T-cell (primary cell): ENCODE data around the gene SHQ1. TPM values are rescaled to one million over a fixed set of nuclear protein-coding genes. Genes with fewer than 3 reads are reported as not detected.
A peak's percentile ranks its signal among the peaks of the same experiment; 100 is the strongest.

Experiments
- ATAC-seq, 4 experiments: fragments of 200-7000 bp in 3 of 4; fragments of 150-1000 bp in 1 of 4; cut with Tn5 transposase; replicated peaks in 1 of 4; 1 replicate in 3 of 4; 2 replicates in 1 of 4; pipeline ENCODE4 v1.10.0; 2021; ENCODE audit warnings: moderate library complexity in 3 of 4, mild to moderate bottlenecking in 2 of 4, moderate number of reproducible peaks in 1 of 4
- CTCF ChIA-PET, 2 donors: fragments of 300-600 bp; sonication (Branson Sonifier 250); formaldehyde crosslinking; loops; one replicate each; lab custom pipeline; 2022; ENCODE audit warnings: antibody characterized with exemption in 2 of 2; lab: Charles Lee
- POLR2A ChIA-PET, 2 donors: fragments of 300-600 bp; sonication (Branson Sonifier 250); formaldehyde crosslinking; loops; one replicate each; lab custom pipeline; 2022; ENCODE audit warnings: antibody characterized with exemption in 2 of 2; lab: Charles Lee
- DNase-seq, 35 experiments: peaks; one replicate each; pipeline versions ENCODE4 v3.0.0 to v3.0.0-alpha.2; 2013 to 2023
- H3K27ac ChIP-seq: one replicate; pipeline ENCODE4 v1.5.1; 2013; ENCODE audit warnings: low read length
- H3K27me3 ChIP-seq, 2 experiments: replicated peaks in 1 of 2; 1 replicate in 1 of 2; 2 replicates in 1 of 2; pipeline versions ENCODE4 v1.6.1 to v1.7.0; 2013; ENCODE audit warnings: low read length in 1 of 2, mixed read lengths in 1 of 2; ENCODE audit not compliant: control insufficient read depth in 2 of 2, insufficient read depth in 2 of 2; ENCODE audit errors: extremely low read depth in 1 of 2
- H3K36me3 ChIP-seq, 2 donors: 1 replicate in 1 of 2; 2 replicates in 1 of 2; pipeline versions ENCODE4 v1.6.1 to v1.7.0; 2013; ENCODE audit warnings: low read length in 1 of 2; ENCODE audit not compliant: control insufficient read depth in 2 of 2, insufficient read depth in 1 of 2; ENCODE audit errors: extremely low read depth in 1 of 2
- H3K4me1 ChIP-seq, 2 experiments: 1 replicate in 1 of 2; 2 replicates in 1 of 2; pipeline versions ENCODE4 v1.6.1 to v1.7.0; 2013; ENCODE audit warnings: low read length in 2 of 2, mixed read lengths in 1 of 2; ENCODE audit not compliant: insufficient read depth in 2 of 2, control insufficient read depth in 1 of 2; ENCODE audit errors: extremely low read depth in 1 of 2
- H3K4me3 ChIP-seq, 2 donors: 1 replicate in 1 of 2; 2 replicates in 1 of 2; pipeline versions ENCODE4 v1.5.1 to v1.7.0; 2013; ENCODE audit warnings: mild to moderate bottlenecking in 2 of 2, low read length in 1 of 2, moderate library complexity in 1 of 2; ENCODE audit not compliant: control insufficient read depth in 1 of 2; ENCODE audit errors: extremely low read depth in 1 of 2
- H3K9me3 ChIP-seq: 2 replicates; pipeline ENCODE4 v1.7.0; 2013
- H3K27ac Mint-ChIP-seq, 2 donors: one replicate each; pipeline ENCODE4 v1.8.0; 2020 to 2021; ENCODE audit warnings: mild to moderate bottlenecking in 2 of 2, mixed read lengths in 2 of 2
- H3K27me3 Mint-ChIP-seq, 2 donors: one replicate each; pipeline ENCODE4 v1.8.0; 2021 to 2022; ENCODE audit warnings: mixed read lengths in 2 of 2
- H3K36me3 Mint-ChIP-seq: one replicate; pipeline ENCODE4 v1.8.0; 2021; ENCODE audit warnings: mixed read lengths
- H3K4me1 Mint-ChIP-seq, 3 donors: one replicate each; pipeline ENCODE4 v1.8.0; 2020 to 2022; ENCODE audit warnings: mixed read lengths in 3 of 3, mild to moderate bottlenecking in 1 of 3
- H3K4me3 Mint-ChIP-seq, 3 donors: one replicate each; pipeline ENCODE4 v1.8.0; 2020 to 2022; ENCODE audit warnings: mild to moderate bottlenecking in 3 of 3, mixed read lengths in 3 of 3, moderate library complexity in 3 of 3
- H3K9me3 Mint-ChIP-seq, 3 donors: one replicate each; pipeline ENCODE4 v1.8.0; 2020 to 2022; ENCODE audit warnings: mixed read lengths in 3 of 3
- WGBS: methylation state at CpG from one replicate; pipeline ENCODE4 v1.1.5; 2013; ENCODE audit warnings: missing lambda C conversion rate; ENCODE audit not compliant: insufficient coverage; 5-methylcytosine and 5-hydroxymethylcytosine counted together
- total RNA-seq, 35 experiments: library from RNA in 6 of 35; stranded (reverse) in 6 of 35; fragments of 120-200 nt in 1 of 35; gene quantifications; one replicate each; pipeline versions ENCODE4 v1.2.1 to v1.2.4 and lab custom pipeline; 2013 to 2026

SHQ1 gene
- total RNA-seq (10 to 100 TPM; 16.6 to 29.0 (median 27.8) TPM), total RNA-seq (lab: John Stamatoyannopoulos, UW) (10.0 to 101 (median 30.4) reads per million in 29 experiments)
- total RNA-seq (2013) = 19.2 TPM

- Mint-ChIP-seq H3K36me3 (peaks cover 8% of the 10 kb centered on the region), H3K4me3 (peak within 1 kb of the TSS; percentile 93 to 97 (median 95)), H3K27me3 (no peaks in the 10 kb centered on the region), H3K9me3 (no peaks in the 10 kb centered on the region), H3K4me1 (peaks cover 52 to 57% (median 54%) of the 10 kb centered on the region in 3 donors), H3K27ac (peak within 1 kb of the TSS; percentile 86 to 87)
- DNase-seq = peak; percentile 87 to 97 (median 92)
- H3K36me3 ChIP-seq = no peaks in the 10 kb centered on the region
- no peaks in the 10 kb centered on the region for H3K27me3 ChIP-seq
- no peaks in the 10 kb centered on the region for H3K9me3 ChIP-seq
- ChIA-PET CTCF (interaction anchor here (0.6 to 2.6 kb wide), 6 partner anchors 25 to 1694 kb away, joined by 3 to 11 read pairs (median 4); no protein-coding TSS in a partner anchor), POLR2A (interaction anchor here in 1 of 2 donors (0.7 kb wide), 1 partner anchor 11 kb away, joined by 3 read pairs; no protein-coding TSS in a partner anchor)
- 0% methylated on average over 78 of the region's 86 CpGs for WGBS
- H3K4me1 ChIP-seq = peaks cover 17 to 19% of the 10 kb centered on the region in 2 experiments
- peak within 1 kb of the TSS; percentile 92 to 98 for H3K4me3 ChIP-seq
- peak within 1 kb of the TSS; percentile 52 for H3K27ac ChIP-seq
- ATAC-seq = peak; percentile 92 to 97 (median 96)
Measured at GRCh38 chr3:72847751-72848702, at the start of gene SHQ1. Gene SHQ1 (minus strand): TSS chr3:72848445. CDS start chr3:72848340, 105 bp downstream.

GRCh38 chr3:72897758-72898007 is 49.4 kb upstream of the SHQ1 start:
- CTCF ChIA-PET = no interaction called here
- H3K27me3 Mint-ChIP-seq = peaks cover 19 to 27% of the 10 kb centered on the region in 2 donors

GRCh38 chr3:72896996-72897757 is 48.9 kb upstream of the SHQ1 start:
- Mint-ChIP-seq H3K27ac (no peak overlapping the region), H3K4me3 (no peak overlapping the region), H3K9me3 (peaks cover 0 to 6% (median 0%) of the 10 kb centered on the region in 3 donors), H3K36me3 (peaks cover 3% of the 10 kb centered on the region), H3K4me1 (peaks cover 0 to 7% (median 0%) of the 10 kb centered on the region in 3 donors), H3K27me3 (peaks cover 19 to 30% of the 10 kb centered on the region in 2 donors)
- whole genome bisulfite sequencing = 83% methylated on average over 2 of the region's 4 CpGs
- ChIA-PET POLR2A (interaction anchor here in 1 of 2 donors (0.6 kb wide), 1 partner anchor 1361 kb away, joined by 4 read pairs; no protein-coding TSS in a partner anchor), CTCF (no interaction called here)
- Histone ChIP-seq H3K27ac (no peak overlapping the region), H3K27me3 (peaks cover 0 to 20% of the 10 kb centered on the region in 2 experiments), H3K9me3 (no peaks in the 10 kb centered on the region), H3K36me3 (no peaks in the 10 kb centered on the region), H3K4me3 (no peak overlapping the region), H3K4me1 (no peaks in the 10 kb centered on the region)
- no peak for DNase-seq
- ATAC-seq = no peak

More at GRCh38 chr3:72897758-72898007, 49.4 kb upstream of the SHQ1 start:
- Histone ChIP-seq H3K9me3 (no peaks in the 10 kb centered on the region), H3K27ac (no peak overlapping the region), H3K36me3 (no peaks in the 10 kb centered on the region), H3K4me3 (no peak overlapping the region), H3K27me3 (peaks cover 0 to 20% of the 10 kb centered on the region in 2 experiments), H3K4me1 (no peaks in the 10 kb centered on the region)
- ATAC-seq (no peak), DNase-seq (no peak)
- Mint-ChIP-seq H3K9me3 (peaks cover 0 to 6% (median 0%) of the 10 kb centered on the region in 3 donors), H3K4me3 (no peak overlapping the region), H3K27ac (no peak overlapping the region), H3K4me1 (peaks cover 0 to 7% (median 0%) of the 10 kb centered on the region in 3 donors), H3K36me3 (peaks cover 3% of the 10 kb centered on the region)
- POLR2A ChIA-PET = no interaction called here

GRCh38 chr3:72894976-72895552 is 46.8 kb upstream of the SHQ1 start:
- H3K27me3 Mint-ChIP-seq = peaks cover 30 to 43% of the 10 kb centered on the region in 2 donors

GRCh38 chr3:72892870-72893269 is 44.6 kb upstream of the SHQ1 start:
- CTCF ChIA-PET = interaction anchor here in 1 of 2 donors (0.5 to 0.6 kb wide), 2 partner anchors 42 to 1310 kb away, joined by 3 to 7 read pairs; partner anchors contain the start of gene FOXP1
- H3K9me3 Mint-ChIP-seq = peaks cover 0 to 6% (median 0%) of the 10 kb centered on the region in 3 donors

More at GRCh38 chr3:72894976-72895552, 46.8 kb upstream of the SHQ1 start:
- Mint-ChIP-seq H3K27ac (no peak overlapping the region), H3K9me3 (peaks cover 0 to 6% (median 0%) of the 10 kb centered on the region in 3 donors), H3K4me1 (peaks cover 0 to 7% (median 0%) of the 10 kb centered on the region in 3 donors), H3K4me3 (no peak overlapping the region), H3K36me3 (no peaks in the 10 kb centered on the region)
- H3K4me3 ChIP-seq = no peak overlapping the region
- H3K36me3 ChIP-seq = no peaks in the 10 kb centered on the region
- peaks cover 0 to 24% of the 10 kb centered on the region in 2 experiments for H3K27me3 ChIP-seq
- H3K9me3 ChIP-seq = no peaks in the 10 kb centered on the region
- ChIA-PET CTCF (interaction anchor here (0.5 to 0.7 kb wide), 3 partner anchors 162 to 973 kb away, joined by 3 read pairs; no protein-coding TSS in a partner anchor), POLR2A (interaction anchor here in 1 of 2 donors (0.6 kb wide), 1 partner anchor 184 kb away, joined by 5 read pairs; no protein-coding TSS in a partner anchor)
- 95% methylated on average over 2 of the region's 5 CpGs for WGBS
- ATAC-seq = no peak
- H3K27ac ChIP-seq = no peak overlapping the region
- DNase-seq = no peak
- no peaks in the 10 kb centered on the region for H3K4me1 ChIP-seq

More at GRCh38 chr3:72892870-72893269, 44.6 kb upstream of the SHQ1 start:
- ATAC-seq = no peak
- H3K4me1 Mint-ChIP-seq = peaks cover 5 to 12% (median 7%) of the 10 kb centered on the region in 3 donors
- Histone ChIP-seq H3K36me3 (no peaks in the 10 kb centered on the region), H3K4me1 (peaks cover 0 to 3% of the 10 kb centered on the region in 2 experiments), H3K27ac (no peak overlapping the region), H3K27me3 (peaks cover 0 to 30% of the 10 kb centered on the region in 2 experiments), H3K4me3 (no peak overlapping the region), H3K9me3 (no peaks in the 10 kb centered on the region)
- no peak overlapping the region for H3K4me3 Mint-ChIP-seq
- 70% methylated on average over 3 of the region's 4 CpGs for WGBS
- POLR2A ChIA-PET = no interaction called here
- H3K36me3 Mint-ChIP-seq = no peaks in the 10 kb centered on the region
- no peak overlapping the region for H3K27ac Mint-ChIP-seq
- no peak for DNase-seq
- H3K27me3 Mint-ChIP-seq = peaks cover 41 to 55% of the 10 kb centered on the region in 2 donors
